Activated CD8-positive, alpha-beta T cell treated with anti-CD3 and anti-CD28 coated beads for 36 hours (primary cell): ENCODE results near the gene ACTG1. TPM values are rescaled to one million over a fixed set of nuclear protein-coding genes. Genes with fewer than 3 reads are reported as not detected.

Experiments used
- ATAC-seq: fragments of 200-7000 bp; cut with Tn5 transposase; one replicate; pipeline ENCODE4 v1.10.0; 2021; ENCODE audit warnings: mild to moderate bottlenecking, moderate library complexity
- CTCF ChIA-PET: fragments of 350-600 bp; sonication (Branson Sonifier 250); formaldehyde crosslinking; loops from one replicate; lab custom pipeline; 2021; ENCODE audit warnings: antibody characterized with exemption; lab: Charles Lee
- POLR2A ChIA-PET: fragments of 350-600 bp; sonication (Branson Sonifier 250); formaldehyde crosslinking; loops from one replicate; lab custom pipeline; 2021; ENCODE audit warnings: antibody characterized with exemption; lab: Charles Lee
- DNase-seq: peaks from one replicate; pipeline ENCODE4 v3.0.0-alpha.2; 2020
- H3K27ac Mint-ChIP-seq: one replicate; pipeline ENCODE4 v1.8.0; 2021; ENCODE audit warnings: mild to moderate bottlenecking, mixed read lengths
- H3K27me3 Mint-ChIP-seq: one replicate; pipeline ENCODE4 v1.8.0; 2021; ENCODE audit warnings: mixed read lengths
- H3K36me3 Mint-ChIP-seq: one replicate; pipeline ENCODE4 v1.8.0; 2021; ENCODE audit warnings: low read depth, mixed read lengths
- H3K4me1 Mint-ChIP-seq: one replicate; pipeline ENCODE4 v1.8.0; 2021; ENCODE audit warnings: low read depth, mixed read lengths
- H3K4me3 Mint-ChIP-seq: one replicate; pipeline ENCODE4 v1.8.0; 2021; ENCODE audit warnings: mild to moderate bottlenecking, moderate library complexity, mixed read lengths
- H3K9me3 Mint-ChIP-seq: one replicate; pipeline ENCODE4 v1.8.0; 2021; ENCODE audit warnings: mixed read lengths
- intact Hi-C: fragments of 100-400 bp; cut with micrococcal nuclease; formaldehyde crosslinking; loops from one replicate; pipeline ENCODE4 v1.10.0; 2022
- total RNA-seq, 2 experiments: library from RNA; stranded (reverse); gene quantifications; one replicate each; pipeline ENCODE4 v1.2.3, GENCODE V29; 2021
- TF ChIP-seq, protein P1 (sequence below): fragments of 200-600 bp; IDR thresholded peaks from one replicate; pipeline ENCODE4 v1.8.0; 2022; ENCODE audit warnings: antibody characterized with exemption, mild to moderate bottlenecking

ACTG1 gene
- total RNA-seq, 2 experiments from 2014 or later = 4,606 to 4,756 TPM

DNA sequence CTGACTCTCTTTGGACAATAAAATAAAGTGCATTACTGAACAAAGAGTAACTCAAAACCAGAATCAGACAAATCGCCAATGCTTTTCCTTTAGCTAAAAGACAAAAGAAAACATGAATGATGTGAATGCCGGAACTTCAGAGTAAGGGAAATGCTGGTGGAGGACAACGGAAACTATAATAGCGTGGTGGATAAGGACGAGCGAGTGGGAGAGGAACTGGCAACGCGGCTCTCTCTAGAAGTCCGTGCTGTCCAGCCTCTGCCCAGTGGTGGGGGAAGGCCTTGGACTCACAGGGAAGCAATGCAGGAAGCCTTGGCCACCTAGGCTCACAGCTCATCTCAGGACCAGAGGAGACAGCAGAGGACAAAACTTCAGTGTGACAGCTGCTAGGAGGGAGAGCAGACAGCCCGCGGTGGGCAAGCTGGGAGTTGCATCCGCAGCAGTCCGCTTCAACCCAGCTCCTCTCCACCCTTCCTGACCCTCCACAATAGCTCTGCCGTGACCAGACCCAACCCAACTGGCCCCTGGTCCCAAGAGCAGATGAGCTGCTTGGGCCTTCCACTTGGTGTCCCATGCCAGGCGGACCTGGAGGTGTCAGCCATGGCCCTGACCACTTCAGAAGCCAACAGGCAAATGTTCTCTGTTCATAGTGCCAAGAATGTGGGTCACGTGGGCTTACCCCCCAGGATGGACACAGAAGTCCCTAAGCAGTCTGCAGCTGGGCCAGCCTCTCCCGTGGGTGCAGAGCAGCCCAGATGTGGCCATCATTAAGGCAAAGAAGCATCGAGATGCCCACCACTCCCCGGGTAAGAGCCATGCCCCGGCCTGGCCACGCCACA lies 44.9 kb upstream of the ACTG1 start:
- no peak for ATAC-seq
- intact Hi-C loops = no loop called here
- no peak for DNase-seq
- no peaks in the 10 kb centered on the region for H3K9me3 Mint-ChIP-seq
- no peaks in the 10 kb centered on the region for H3K27me3 Mint-ChIP-seq
- CTCF ChIA-PET = no interaction called here
- peaks cover 16% of the 10 kb centered on the region for H3K36me3 Mint-ChIP-seq
- H3K4me1 Mint-ChIP-seq = peaks cover 17% of the 10 kb centered on the region
- H3K4me3 Mint-ChIP-seq = no peak overlapping the region
- TF ChIP-seq, protein P1, sequence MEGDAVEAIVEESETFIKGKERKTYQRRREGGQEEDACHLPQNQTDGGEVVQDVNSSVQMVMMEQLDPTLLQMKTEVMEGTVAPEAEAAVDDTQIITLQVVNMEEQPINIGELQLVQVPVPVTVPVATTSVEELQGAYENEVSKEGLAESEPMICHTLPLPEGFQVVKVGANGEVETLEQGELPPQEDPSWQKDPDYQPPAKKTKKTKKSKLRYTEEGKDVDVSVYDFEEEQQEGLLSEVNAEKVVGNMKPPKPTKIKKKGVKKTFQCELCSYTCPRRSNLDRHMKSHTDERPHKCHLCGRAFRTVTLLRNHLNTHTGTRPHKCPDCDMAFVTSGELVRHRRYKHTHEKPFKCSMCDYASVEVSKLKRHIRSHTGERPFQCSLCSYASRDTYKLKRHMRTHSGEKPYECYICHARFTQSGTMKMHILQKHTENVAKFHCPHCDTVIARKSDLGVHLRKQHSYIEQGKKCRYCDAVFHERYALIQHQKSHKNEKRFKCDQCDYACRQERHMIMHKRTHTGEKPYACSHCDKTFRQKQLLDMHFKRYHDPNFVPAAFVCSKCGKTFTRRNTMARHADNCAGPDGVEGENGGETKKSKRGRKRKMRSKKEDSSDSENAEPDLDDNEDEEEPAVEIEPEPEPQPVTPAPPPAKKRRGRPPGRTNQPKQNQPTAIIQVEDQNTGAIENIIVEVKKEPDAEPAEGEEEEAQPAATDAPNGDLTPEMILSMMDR = no peak
- POLR2A ChIA-PET = interaction anchor here (0.6 to 0.9 kb wide), 2 partner anchors 17 to 466 kb away, joined by 3 read pairs; no protein-coding TSS in a partner anchor
- H3K27ac Mint-ChIP-seq = no peak overlapping the region

DNA sequence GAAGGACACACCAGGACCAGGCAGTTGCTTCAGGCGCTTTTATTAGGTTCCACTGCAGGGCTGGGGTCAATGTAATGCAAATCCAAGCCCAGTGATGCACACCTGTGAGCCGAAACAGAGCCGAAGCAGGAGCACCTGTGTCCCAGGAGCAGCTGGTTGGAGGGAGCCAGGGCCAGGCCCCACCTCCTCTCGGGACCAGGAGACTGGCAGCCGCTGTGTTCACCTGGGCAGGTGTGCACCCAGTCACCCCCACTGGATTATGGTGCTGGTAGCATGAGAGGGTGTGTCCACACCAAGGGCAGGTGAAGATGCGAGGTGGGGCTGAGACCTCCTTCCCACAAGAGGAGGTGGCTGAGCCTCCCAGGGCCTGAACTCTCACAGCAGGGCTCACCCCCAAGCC lies 44.3 kb upstream of the ACTG1 start:
- intact Hi-C loops = no loop called here
- Mint-ChIP-seq H3K4me3 (no peak overlapping the region), H3K36me3 (peaks cover 16% of the 10 kb centered on the region), H3K9me3 (no peaks in the 10 kb centered on the region), H3K27ac (no peak overlapping the region), H3K27me3 (no peaks in the 10 kb centered on the region), H3K4me1 (peaks cover 17% of the 10 kb centered on the region)
- TF ChIP-seq, protein P1 = no peak
- DNase-seq (no peak), ATAC-seq (no peak)
- ChIA-PET POLR2A (interaction anchor here (0.6 to 0.9 kb wide), 2 partner anchors 18 to 465 kb away, joined by 3 read pairs; no protein-coding TSS in a partner anchor), CTCF (no interaction called here)

DNA sequence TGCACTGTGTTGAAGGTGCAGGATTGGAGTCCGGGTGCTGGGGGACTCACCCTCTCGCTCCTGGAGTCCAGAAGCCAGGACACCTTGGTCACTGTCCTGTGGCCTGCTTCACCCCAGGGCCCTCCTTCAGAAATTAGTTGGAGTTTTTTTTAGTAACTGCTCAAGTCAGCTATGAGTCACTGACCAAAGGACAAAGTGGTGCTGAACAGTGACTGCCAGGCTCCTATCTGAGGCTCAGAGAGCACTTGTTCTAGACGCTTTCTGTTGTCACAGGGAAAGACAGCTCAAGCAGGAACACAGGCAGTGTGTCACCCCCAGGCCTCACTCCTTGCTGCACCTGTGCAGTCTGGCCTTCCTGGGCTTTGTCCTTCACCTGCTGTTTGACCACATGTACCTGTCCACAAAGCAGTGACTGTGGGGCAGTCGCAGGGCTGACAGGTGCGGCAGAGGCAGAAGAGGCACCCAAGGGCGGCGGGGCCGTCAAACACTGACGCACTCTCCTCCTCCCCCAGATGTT lies 43.6 kb upstream of the ACTG1 start:
- Mint-ChIP-seq H3K27me3 (no peaks in the 10 kb centered on the region), H3K4me1 (peaks cover 21% of the 10 kb centered on the region), H3K4me3 (no peak overlapping the region), H3K9me3 (no peaks in the 10 kb centered on the region), H3K36me3 (peaks cover 15% of the 10 kb centered on the region), H3K27ac (no peak overlapping the region)
- intact Hi-C loops = no loop called here
- ChIA-PET CTCF (no interaction called here), POLR2A (interaction anchor here (0.8 to 1.3 kb wide), 3 partner anchors 10 to 276 kb away, joined by 3 read pairs; no protein-coding TSS in a partner anchor)
- DNase-seq (no peak), ATAC-seq (no peak)
- TF ChIP-seq, protein P1 = no peak

DNA sequence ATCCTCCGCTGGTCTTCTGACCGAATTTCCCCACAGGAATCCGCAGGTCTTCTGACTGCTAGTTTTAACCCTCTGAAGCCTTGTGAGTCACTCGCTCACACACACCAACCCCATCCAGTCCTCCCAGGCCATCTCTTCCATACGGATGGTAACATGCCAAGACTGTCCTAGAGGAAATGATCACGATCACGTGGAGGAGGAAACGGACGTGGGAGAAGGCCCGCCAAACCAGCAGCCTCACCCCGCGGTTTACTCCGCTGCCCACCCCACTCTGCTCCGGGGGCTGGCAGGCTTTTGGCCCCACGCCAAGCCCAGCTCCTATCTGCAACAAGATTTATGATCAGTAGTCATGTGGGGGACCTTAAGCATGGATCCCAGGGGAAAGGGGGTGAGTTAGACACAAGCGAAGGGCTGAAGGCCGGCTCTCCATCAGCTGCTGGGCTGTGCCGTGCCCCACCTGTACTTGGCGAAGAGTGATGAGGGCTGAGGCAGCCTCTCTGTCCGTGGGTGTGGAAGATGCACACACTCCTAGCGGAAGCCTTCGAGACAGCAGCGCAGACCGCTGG lies 41.1 kb upstream of the ACTG1 start:
- intact Hi-C loops = no loop called here
- Mint-ChIP-seq H3K4me3 (peak overlapping the region; percentile 92), H3K4me1 (peaks cover 38% of the 10 kb centered on the region), H3K27ac (peak overlapping the region; percentile 92), H3K36me3 (peaks cover 16% of the 10 kb centered on the region), H3K27me3 (no peaks in the 10 kb centered on the region), H3K9me3 (no peaks in the 10 kb centered on the region)
- DNase-seq = peak; percentile 28
- ChIA-PET CTCF (interaction anchor here (0.7 kb wide), 1 partner anchor 48 kb away, joined by 3 read pairs; no protein-coding TSS in a partner anchor), POLR2A (interaction anchor here (0.6 to 4.1 kb wide), 4 partner anchors 39 to 299 kb away, joined by 3 to 22 read pairs (median 3); no protein-coding TSS in a partner anchor)
- ATAC-seq = peak; percentile 7
- TF ChIP-seq, protein P1 = no peak
